ENCODE data around the gene SPECC1L.

DNA sequence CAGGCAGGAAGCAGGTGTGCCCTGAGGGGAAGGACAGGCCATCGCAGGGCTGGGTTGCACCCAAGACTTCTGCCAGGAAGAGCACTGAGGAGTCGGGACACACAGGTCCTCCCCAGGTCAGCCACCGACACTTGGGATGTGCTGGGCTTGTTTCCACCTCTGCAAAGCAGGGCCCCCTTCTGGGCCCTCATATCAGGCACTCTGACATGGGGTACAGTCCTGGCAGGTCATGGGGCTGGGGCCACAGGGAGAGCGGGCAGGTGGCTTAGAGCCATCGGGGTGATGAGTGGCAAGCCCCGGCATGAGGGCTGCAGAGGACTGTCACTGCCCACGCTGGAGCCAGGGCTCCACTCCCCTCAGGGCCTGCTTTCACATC, 148.8 kb downstream of the SPECC1L start:
- TF ChIP-seq, protein P1, sequence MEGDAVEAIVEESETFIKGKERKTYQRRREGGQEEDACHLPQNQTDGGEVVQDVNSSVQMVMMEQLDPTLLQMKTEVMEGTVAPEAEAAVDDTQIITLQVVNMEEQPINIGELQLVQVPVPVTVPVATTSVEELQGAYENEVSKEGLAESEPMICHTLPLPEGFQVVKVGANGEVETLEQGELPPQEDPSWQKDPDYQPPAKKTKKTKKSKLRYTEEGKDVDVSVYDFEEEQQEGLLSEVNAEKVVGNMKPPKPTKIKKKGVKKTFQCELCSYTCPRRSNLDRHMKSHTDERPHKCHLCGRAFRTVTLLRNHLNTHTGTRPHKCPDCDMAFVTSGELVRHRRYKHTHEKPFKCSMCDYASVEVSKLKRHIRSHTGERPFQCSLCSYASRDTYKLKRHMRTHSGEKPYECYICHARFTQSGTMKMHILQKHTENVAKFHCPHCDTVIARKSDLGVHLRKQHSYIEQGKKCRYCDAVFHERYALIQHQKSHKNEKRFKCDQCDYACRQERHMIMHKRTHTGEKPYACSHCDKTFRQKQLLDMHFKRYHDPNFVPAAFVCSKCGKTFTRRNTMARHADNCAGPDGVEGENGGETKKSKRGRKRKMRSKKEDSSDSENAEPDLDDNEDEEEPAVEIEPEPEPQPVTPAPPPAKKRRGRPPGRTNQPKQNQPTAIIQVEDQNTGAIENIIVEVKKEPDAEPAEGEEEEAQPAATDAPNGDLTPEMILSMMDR (IDR thresholded peaks at IDR 0.05 in 2 of 3, conservative IDR thresholded peaks at IDR 0.05 in 1 of 3; ENCODE audit: borderline replicate concordance in 1 of 3, insufficient read depth in 1 of 3, low read depth in 2 of 3, low read length in 2 of 3), result no peak
- no peak for TF ChIP-seq SP1 (IDR thresholded peaks at IDR 0.05; ENCODE audit: low read depth)
- no peak for TF ChIP-seq ZNF274 (IDR thresholded peaks at IDR 0.05; ENCODE audit: low read depth, low read length)
- TF ChIP-seq JUND (IDR thresholded peaks at IDR 0.05), result no peak
- TF ChIP-seq CBX3 (IDR thresholded peaks at IDR 0.05; ENCODE audit: low read depth), result no peak
